HG03066 (cell line): ENCODE data around the gene EFS.

Experiments used
- ATAC-seq: cut with Tn5 transposase; IDR thresholded peaks from one replicate; pipeline ENCODE4 v1.9.1; 2021; ENCODE audit warnings: low read depth; ENCODE audit not compliant: unreplicated experiment

EFS gene, protein sequence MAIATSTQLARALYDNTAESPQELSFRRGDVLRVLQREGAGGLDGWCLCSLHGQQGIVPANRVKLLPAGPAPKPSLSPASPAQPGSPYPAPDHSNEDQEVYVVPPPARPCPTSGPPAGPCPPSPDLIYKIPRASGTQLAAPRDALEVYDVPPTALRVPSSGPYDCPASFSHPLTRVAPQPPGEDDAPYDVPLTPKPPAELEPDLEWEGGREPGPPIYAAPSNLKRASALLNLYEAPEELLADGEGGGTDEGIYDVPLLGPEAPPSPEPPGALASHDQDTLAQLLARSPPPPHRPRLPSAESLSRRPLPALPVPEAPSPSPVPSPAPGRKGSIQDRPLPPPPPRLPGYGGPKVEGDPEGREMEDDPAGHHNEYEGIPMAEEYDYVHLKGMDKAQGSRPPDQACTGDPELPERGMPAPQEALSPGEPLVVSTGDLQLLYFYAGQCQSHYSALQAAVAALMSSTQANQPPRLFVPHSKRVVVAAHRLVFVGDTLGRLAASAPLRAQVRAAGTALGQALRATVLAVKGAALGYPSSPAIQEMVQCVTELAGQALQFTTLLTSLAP

DNA sequence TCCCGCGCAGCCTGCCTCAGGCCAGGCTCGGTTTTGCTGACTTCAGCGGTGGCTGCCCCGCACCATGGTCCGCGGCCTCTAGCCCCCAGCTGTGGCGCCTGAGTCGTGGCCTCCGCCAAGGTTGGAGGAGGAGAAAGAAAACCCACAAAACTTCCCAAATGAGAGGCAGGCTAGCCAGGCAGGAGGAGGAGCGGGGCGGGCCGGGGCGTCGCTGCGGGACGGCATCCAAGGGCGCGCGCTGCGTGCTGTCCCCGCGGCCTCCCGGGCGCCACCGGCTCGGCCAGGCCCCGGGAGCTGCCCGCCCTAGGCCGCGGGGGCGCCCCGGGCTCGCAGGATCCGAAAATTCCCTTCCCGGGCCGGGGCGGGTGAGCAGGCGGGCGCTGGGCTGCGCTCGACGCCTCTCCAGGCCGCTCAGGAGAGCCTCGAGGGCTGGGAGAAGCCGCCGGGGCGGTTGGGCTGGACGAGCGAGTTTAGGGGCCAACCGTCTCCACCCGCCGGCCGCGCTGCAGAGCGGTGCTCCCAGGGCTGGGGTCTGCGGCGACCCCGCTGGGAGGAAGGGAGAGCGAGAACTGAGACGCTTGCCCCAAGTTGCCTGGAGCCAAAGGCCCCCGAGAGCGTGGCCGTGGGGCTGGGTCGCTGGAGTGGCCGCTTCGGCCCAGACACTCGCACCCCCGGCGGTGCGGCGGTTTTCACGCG, at the start of gene EFS:
EFS (minus strand) TSS at position 137 of the 696 bp plus-strand sequence. CDS start 147 bp downstream, outside the sequence.
- no peak for ATAC-seq

DNA sequence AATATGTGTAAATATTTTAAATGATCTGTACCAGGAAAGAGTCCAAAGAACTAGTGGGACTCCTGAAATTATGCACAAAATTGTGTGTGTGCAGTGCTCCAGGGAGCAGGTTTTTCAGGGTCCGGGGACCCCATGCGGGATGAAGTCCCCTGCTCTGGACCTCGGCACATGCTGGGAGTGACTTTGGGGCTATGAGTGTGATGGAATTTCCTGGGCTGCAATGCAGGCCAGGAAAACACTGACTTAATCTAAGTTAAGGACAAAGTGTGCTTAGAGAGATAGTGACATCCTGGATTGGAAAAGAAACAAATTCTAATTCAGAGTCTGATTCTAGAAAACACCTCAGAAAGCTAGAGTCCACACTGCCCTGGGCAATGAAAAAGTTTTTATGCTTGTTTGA, 49.3 kb upstream of the EFS start:
- no peak for ATAC-seq

DNA sequence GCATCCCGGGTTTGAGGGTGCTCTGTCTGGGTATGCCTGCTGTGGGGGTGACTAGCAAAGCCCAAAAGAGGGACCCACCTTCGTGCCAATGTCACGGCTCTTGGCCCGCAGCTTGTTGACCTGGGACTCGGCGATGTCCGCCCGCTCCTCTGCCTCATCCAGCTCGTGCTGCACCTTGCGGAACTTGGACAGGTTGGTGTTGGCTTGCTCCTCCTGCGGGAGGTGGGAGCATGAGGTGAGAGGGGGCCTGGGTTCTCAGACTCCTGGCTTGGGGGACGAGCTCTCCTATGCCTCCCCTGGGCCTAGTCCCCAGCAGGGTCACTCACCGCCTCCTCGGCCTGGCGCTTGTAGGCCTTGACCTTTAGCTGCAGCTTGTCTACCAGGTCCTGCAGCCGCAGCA, 48.7 kb upstream of the EFS start:
- no peak for ATAC-seq

DNA sequence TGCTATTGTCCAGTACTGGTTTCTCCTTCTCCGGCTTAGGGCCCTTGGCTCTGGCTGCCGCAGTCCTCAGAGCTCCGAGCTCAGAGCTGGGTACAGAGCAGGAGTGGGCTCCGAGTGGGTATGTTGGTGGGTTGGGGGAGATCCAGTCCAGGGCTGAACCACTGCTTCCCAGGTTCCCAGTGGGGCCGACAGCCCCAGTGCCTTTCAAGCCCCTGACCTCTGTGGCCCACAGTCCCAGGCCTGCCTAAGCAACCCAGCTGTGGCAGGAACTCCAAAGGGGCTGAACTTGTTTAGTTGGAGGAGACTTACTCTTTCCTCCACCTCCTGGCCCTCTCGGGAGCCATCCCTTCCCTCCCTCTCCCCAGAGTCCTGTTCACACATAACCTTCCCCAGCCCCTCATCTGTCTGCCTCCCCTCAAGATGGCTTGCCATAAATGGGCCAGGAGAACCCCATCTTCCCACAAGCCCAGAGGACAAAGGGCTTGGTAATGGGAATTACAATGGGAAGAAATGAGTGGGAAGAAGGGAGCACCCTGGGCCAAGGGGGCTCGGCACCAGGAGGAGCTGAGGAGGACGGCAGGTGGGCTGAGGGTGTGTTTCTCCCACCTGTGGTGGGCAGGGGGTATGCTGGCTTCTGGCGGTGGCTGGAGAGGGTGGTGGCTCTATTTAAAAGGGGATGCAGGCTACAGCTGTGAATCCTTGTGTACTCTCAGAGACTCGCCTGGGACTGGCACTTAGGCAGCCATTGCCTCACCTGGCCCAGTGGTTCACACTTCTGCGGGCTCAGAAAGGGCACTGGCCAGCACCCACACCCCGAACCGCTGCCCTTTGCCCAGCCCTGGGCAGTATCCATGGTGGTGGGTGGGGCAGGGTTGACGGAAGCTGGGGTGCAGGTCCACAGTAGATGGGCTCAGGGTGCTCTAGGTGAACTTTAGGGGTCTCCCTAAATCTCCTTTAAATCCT, 46.9 kb upstream of the EFS start:
- no peak for ATAC-seq

DNA sequence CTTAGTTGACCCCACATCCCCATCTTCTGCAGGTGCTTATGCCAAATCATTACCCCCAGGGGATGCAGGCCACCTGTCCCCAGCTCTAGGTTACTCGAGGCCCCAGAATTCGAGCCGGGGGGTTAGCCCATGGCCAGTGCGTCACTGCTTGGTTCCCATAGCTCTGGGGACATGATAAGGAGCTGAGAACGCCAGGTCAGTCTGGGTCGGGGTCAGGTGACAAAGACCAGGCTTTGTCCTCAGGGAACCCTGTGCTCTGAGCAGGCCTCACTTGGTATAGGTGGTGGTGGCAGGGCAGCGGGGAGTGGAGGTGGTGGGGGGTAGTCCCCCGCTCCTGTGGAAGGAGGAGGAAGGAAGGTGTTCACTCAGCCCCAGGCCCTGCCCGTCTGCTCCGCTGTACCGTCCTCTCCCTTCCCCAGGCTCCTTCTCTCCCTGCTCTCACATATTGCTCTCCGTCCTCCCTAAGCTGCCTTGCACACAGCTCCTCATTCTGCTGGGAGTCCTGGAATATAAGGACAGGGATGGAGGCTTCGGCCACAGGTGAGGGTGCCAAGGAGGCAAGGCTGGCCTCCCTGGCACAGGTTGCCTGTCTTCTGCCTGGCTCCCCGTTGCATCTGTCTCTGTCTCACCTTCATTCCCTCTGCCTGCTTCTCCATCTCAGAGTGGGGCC, 45.1 kb upstream of the EFS start:
- ATAC-seq, result no peak

GRCh38 chr14:23409475-23409874, 44.5 kb upstream of the EFS start:
- ATAC-seq, result no peak

DNA sequence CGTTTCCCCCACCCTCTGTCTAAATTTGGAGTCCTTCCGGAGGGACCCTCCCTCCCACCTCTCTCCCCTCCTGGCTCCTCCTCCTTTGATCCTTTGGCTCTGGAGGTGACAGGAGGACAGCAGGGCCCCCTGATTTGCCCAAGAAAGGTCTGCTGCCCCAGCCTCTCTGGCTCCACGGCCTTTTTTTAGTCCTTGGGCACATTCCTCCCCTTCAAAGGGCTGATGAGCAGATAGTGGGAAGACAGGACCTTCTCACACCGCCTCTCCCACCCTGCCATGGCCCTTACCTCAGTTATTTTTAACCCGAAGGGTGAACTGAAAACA, 43.3 kb upstream of the EFS start:
- ATAC-seq, result no peak

DNA sequence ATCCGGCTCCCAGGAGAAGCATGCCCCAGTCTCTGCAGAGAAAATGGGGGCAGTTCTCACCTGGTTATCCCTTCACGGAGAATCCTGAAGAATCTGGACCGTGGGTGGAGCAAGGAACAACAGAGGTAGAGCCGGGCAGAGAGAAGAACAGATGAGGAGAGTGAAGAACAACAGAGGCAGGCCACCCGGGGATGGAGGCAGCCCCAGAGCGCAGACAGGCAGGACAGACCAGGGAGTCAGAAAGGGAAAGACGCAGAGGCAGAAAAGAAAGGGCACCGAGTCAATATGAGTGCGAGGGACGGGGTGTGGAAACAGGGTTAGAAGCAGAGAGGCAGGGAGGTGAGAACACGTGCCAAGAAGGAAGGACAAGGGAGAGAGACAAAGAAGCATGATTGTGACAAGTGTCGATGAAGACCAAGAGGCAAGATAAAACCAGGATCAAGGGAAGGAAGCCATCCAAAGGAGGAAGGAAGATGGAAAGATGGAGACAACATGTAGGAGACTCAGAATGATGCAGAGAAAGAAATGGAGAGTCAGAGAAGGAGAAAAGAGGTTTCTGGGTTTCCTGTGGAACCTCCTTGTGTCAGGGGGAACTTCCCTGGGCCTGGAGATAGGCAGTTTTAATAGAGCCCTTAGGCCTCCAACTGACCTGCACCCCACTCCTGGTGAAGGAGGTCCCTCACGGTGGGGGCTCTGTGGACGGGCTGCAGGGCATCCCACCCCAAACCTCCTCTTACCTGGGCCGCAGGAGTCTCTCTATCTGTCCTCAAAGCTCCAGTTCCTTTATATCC, 42.7 kb upstream of the EFS start, which contains the start of gene MYH6:
MYH6 (minus strand) TSS at position 758 of the 791 bp plus-strand sequence. CDS start 1,050 bp downstream, outside the sequence.
- ATAC-seq, result no peak

DNA sequence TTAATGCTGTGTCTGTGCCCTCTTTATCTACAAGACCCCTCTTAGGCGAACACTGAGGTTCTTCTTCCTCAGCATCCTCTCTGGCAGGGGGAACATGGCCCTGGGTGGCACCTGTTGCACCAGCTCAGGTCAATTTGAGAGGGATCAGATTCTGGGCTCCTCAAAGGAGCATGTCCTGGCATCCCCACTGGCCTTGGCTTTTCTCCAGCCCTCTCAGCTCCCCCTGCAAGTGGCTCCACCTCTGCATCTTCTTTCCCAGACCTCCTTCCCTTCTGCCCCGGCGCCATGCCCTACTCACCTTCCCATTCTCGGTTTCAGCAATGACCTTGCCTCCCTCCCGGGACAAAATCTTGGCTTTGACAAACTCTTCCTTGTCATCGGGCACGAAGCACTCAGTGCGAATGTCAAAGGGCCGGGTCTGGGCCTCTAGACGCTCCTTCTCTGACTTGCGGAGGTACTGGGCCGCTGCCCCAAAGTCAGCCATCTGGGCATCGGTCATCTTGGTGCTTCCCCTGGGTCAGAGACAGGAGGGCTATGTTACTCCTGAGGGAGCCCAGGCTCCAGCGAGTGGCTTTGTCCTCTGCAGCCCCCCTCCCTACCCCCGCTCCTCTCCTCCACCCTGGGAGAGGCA, 41.9 kb upstream of the EFS start:
- no peak for ATAC-seq

DNA sequence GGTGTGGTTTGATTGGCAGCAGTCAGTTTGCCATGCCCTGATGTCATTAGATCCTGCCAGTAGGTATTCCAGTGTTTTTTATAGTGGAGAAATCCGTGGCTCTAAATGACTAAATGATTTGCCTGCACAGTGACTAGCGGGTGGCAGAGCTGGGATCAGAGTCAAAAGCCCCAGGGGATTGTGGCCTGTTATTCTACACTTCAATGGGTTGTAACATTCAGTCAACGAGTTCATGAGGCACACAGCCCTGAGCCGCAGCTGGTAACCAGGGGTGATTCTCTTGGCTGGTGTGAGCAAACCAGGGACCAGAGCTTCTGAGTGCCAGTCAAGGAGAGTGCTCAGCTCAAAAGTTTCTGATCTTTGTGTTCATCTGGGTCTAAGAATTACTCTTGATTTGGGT, 41.3 kb upstream of the EFS start:
- no peak for ATAC-seq

GRCh38 chr14:23405516-23406025, 40.6 kb upstream of the EFS start:
- no peak for ATAC-seq

GRCh38 chr14:23405096-23405495, 40.1 kb upstream of the EFS start:
- ATAC-seq, result no peak

DNA sequence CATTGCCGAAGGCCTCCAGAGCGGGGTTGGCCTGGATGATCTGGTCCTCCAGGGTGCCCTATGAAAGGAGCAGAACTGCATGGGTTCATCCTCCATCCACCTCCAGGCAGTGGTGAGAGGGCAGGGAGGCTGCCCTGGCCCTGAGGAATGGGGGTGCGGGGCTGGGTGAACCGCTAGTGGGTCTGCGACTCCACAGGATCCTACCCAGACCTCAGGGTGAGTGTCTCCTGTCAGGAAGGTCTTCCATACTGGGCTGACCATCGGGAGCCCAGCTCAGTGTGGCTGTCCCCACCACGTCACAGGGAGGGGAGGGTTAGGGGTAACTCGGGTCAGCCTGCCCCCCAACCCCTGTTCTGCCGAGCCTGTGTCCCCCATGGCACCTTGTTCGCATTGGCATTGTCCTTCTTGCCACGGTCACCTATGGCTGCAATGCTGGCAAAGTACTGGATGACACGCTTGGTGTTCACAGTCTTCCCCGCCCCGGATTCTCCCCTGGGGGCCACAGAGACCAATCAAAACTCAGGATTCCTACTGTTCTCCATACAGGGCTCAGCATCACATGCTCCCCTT, 39.4 kb upstream of the EFS start:
- no peak for ATAC-seq

DNA sequence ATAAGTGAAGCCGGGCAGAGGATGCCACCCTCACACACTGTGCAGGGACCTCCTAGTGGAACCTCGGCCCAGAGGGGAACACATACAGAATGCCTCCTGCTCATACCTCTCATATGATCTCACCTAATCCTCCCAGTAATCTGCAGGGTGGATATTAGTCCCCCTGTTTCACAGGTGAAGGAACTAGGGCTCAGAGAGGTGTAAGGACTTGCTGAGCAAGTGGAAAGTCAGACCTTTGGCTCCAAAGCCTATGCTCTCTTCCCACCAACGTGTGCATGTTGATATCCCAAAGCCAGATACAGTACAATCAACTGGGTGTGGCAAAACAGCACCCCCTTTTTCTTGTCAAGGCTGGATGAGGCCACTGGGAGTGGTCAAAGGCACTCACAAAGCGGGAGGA, 38.9 kb upstream of the EFS start:
- no peak for ATAC-seq

- no peak for ATAC-seq
Observed at GRCh38 chr14:23403139-23403438, 38.1 kb upstream of the EFS start.

DNA sequence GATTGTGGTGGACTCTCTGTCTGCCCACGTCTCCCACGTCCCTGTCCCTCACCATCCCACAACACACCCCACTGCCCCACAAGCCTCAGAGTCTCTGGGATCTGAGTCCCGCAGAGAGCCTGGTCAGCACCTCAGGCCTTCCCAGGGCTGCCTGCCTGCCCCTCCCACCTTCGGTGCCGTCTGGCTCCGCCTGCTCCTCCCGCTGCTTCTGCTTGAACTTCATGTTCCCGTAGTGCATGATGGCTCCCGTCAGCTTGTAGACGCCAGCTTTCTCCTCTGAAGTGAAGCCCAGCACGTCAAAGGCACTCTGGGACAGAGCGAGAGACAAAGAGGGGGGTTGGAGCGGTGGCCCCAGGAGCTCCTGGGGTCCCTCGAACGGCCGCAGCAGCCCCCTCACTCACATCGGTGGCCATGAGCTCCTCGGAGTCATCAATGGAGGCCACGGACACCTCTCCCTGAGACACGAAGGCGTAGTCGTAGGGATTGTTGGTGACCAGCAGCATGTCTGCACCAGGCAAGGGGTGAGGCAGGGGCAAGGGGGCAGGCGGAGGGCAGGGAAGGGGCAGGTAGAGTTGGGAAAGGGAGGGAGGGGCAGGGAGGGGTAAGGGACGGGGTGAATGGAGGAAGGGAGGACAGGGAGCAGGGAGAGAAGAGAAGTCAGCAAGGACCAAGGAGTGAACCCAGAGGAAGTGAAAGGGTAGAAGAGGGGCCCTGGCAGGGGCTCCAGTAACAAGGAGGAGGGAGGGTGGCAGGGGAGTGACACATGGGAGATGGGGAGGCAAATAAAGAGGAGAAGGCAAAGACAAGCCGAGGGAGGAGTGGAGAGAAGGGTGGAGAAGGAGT, 37.5 kb upstream of the EFS start:
- ATAC-seq, result no peak

GRCh38 chr14:23401291-23401690, 36.3 kb upstream of the EFS start:
- ATAC-seq, result no peak
